BE2C (cell line): ENCODE measurements around the gene GPR152.

Source experiments
- DNase-seq: peaks from one replicate; pipeline ENCODE4 v3.0.0-alpha.2; 2020
- H3K27me3 ChIP-seq: fragments of 250-450 bp; sonication (Bioruptor Pico); 2 replicates; pipeline ENCODE4 v1.5.1; 2020; ENCODE audit warnings: mild to moderate bottlenecking
- H3K36me3 ChIP-seq: fragments of 250-450 bp; sonication (Bioruptor Pico); 2 replicates; pipeline ENCODE4 v1.5.1; 2020; ENCODE audit warnings: mild to moderate bottlenecking
- H3K4me1 ChIP-seq: fragments of 250-450 bp; sonication (Bioruptor Pico); 2 replicates; pipeline ENCODE4 v1.5.1; 2020
- H3K4me3 ChIP-seq: 2 replicates; pipeline ENCODE4 v1.5.1; 2011; ENCODE audit warnings: low read depth, low read length
- H3K9me3 ChIP-seq: fragments of 250-450 bp; sonication (Bioruptor Pico); 2 replicates; pipeline ENCODE4 v1.5.1; 2020
- TF ChIP-seq, protein P1 (sequence below): IDR thresholded peaks from 2 replicates; pipeline ENCODE4 v1.5.1; 2012; ENCODE audit warnings: mild to moderate bottlenecking, low read depth, low read length

GPR152 gene

DNA sequence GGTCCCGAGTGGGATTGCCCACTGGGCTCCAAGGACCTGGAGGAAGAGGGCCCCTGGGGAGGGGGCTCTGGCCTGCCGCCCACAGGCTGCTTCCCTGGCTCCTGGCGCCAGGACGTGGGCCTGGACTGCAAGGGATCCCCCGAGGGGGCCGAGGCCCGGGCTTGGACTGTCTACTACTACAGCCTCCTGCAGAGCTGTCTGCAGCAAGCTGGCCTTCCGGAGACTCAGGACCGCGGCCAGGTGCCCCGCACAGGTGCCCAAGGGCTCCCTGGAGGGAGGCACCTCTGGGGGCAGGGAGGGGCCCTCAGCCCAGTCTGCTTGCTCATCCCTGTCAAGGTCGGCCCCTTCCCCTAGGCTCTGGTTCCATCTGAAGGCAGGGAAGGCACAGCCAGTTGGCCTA is 35.1 kb downstream of the GPR152 start:
- no peak for DNase-seq
- 0 out of 2 replicates have a peak, but pooled peaks cover 2% of the 10 kb centered on the region for H3K27me3 ChIP-seq
- peaks cover 5% of the 10 kb centered on the region for H3K4me1 ChIP-seq
- no peaks in the 10 kb centered on the region for H3K36me3 ChIP-seq
- no peaks in the 10 kb centered on the region for H3K9me3 ChIP-seq
- H3K4me3 ChIP-seq = no peak overlapping the region
- TF ChIP-seq, protein P1, sequence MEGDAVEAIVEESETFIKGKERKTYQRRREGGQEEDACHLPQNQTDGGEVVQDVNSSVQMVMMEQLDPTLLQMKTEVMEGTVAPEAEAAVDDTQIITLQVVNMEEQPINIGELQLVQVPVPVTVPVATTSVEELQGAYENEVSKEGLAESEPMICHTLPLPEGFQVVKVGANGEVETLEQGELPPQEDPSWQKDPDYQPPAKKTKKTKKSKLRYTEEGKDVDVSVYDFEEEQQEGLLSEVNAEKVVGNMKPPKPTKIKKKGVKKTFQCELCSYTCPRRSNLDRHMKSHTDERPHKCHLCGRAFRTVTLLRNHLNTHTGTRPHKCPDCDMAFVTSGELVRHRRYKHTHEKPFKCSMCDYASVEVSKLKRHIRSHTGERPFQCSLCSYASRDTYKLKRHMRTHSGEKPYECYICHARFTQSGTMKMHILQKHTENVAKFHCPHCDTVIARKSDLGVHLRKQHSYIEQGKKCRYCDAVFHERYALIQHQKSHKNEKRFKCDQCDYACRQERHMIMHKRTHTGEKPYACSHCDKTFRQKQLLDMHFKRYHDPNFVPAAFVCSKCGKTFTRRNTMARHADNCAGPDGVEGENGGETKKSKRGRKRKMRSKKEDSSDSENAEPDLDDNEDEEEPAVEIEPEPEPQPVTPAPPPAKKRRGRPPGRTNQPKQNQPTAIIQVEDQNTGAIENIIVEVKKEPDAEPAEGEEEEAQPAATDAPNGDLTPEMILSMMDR = no peak

DNA sequence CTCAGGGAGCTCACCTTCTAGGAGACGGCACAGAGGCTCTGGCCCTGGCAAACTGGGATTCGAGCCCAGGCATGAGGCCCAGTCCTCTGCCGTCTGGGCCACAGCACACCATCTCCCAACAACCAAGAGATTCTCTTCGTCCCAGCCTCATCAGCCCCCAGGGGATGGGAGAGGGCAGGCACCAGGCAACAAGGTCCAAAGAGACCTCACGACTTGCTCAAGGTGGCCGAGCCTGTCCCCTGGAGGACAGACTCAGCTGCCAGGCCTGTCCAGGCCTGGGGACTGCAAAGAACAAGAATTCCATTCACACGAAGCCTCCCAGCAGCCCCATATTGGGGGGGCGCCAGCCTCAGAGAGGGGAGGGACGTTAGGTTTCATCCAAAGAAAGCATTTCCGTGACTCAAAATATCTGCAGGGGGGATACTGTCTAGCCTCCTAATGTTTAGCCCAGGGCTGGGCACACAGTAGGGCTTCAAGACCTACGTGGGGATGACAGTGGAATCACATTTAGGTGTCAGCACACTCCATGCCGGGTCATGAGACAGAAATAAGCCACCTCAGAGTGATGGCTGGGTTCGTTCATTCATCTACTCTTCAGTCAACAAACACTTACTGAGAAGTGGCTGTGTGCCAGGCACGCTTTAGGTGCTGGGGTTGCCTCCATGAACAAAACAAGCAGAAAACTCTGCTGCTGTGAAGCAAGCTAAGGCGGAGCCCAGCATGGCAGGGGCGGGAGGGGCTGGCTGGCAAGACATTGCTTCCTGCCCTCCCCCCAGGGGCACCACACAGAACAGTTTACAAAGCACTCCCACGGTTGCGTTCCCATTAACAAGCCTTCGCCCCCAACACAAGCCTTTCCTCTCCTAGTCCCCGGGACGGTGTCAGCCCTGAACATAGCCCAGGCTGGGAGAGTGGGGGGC is 35.9 kb downstream of the GPR152 start:
- Histone ChIP-seq H3K36me3 (no peaks in the 10 kb centered on the region), H3K27me3 (0 out of 2 replicates have a peak, but pooled peaks cover 2% of the 10 kb centered on the region), H3K9me3 (no peaks in the 10 kb centered on the region), H3K4me1 (peaks cover 5% of the 10 kb centered on the region), H3K4me3 (no peak overlapping the region)
- TF ChIP-seq, protein P1 = no peak
- no peak for DNase-seq

DNA sequence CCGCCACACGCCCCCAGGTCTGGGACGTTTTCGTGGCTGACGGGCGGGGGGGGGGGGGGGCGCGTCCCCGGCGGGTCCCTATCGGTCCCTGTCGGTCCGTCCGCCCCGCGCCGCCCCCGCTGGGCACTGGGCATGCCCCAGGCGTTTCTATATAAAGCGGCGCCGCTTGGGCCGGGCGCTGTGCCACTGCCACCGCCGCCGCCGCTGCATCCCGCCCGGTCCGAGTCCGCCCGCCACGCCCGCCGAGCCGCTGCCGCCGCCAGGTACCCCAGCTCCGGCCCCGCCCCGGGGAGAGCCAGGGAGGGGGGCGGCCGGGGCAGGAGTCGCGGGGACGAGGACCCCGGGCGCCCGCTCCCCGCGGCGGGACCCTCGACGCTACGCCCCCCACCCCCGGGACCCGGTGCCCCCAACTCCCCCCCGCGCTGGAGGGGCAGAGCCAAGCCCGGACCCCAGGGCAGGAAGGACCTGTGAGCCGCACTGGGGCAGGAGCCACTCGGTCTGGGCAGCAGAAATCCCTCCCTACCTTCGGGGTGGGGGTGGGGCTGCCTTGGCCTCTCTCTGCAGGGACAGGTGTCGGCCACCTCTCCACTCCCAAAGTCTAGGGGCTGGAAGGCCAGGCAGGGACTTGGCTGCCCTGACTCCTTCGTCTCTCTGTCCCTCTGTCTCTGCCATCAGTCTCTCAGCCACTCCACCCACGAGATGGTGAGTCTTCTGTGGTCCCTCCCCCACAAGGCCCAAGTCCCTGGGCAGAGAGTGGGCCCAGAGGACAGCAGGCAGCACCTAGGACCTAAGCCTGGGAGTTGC is 36.8 kb downstream of the GPR152 start, which contains the start of gene CARNS1:
Gene CARNS1, plus strand, starts transcription at position 178 of the 804 bp plus-strand sequence. Its CDS starts 522 bp downstream, at position 700.
- no peaks in the 10 kb centered on the region for H3K9me3 ChIP-seq

DNA sequence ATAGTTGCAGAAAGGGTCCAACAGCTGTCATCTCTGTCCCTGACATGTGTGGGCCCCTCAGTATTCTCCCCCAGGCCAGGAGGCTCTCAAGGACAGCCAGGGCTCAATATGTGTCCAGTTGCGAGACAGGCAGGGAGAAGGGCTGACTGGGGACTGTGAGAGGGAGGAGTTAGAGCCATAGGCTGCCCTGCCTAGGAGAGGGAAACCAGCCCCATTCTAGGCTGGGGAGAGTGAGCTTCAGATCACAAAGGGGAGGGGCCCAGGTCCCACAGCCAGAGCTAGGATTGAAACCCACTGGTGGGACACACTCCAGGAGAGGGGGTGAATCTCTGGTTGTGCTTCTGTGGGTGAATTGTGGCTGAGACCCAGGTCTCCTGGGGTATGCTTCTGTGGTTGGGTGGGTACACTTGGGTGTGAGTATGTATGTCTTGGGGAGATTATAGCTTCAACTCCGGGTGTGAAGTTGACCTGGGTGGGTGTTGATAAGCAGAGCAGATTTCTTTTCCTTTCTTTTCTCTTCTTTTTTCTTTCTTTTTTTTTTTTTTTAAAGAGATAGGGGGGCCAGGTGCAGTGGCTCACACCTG is 39.2 kb downstream of the GPR152 start:
- Histone ChIP-seq H3K4me1 (no peaks in the 10 kb centered on the region), H3K27me3 (no peaks in the 10 kb centered on the region), H3K9me3 (no peaks in the 10 kb centered on the region), H3K4me3 (no peak overlapping the region), H3K36me3 (no peaks in the 10 kb centered on the region)
- DNase-seq = no peak
- TF ChIP-seq, protein P1 = no peak

More for the DNA sequence above, 36.8 kb downstream of the GPR152 start, which contains the start of gene CARNS1:
- no peak for DNase-seq
- Histone ChIP-seq H3K27me3 (0 out of 2 replicates have a peak, but pooled peaks cover 2% of the 10 kb centered on the region), H3K36me3 (no peaks in the 10 kb centered on the region), H3K4me1 (peaks cover 5% of the 10 kb centered on the region), H3K4me3 (no peak within 1 kb of the TSS)
- TF ChIP-seq, protein P1 = no peak

DNA sequence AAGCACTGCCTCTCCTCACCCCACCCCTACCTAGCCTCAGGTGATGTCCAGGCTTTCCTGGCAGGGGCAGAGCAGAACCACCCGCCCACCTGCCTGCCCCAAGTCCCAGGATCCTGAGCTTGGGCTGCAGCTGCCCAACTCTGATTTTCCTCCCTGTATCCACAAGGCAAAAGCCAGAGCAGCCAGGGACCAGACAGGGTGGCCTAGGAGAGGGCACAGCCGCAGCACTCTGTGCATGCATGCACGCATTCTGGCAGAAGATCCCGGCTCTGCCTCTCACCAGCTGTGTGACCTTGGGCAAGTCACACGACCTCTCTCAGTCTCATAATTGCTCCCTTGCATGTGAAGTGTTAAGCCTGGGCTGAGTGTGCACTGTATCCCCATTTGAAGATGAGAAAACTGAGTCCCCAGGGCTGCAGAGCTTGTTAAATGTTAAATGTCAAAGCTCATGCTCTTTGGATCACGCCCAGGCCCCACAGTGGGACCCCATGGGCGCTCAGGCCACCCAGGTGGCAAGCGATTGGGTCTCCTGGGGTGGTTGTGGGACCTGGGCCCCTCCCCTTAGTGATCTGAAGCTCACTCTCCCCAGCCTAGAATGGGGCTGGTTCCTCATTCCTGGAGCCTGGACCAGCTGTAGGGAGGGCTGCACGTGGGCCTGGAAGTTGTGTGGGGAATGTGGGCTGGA is 39.9 kb downstream of the GPR152 start:
- Histone ChIP-seq H3K4me1 (no peaks in the 10 kb centered on the region; the same call in 1 of the 2 replicates), H3K27me3 (no peaks in the 10 kb centered on the region), H3K4me3 (no peak overlapping the region), H3K9me3 (no peaks in the 10 kb centered on the region), H3K36me3 (no peaks in the 10 kb centered on the region)
- DNase-seq = no peak
- TF ChIP-seq, protein P1 = no peak
